ENCODE data around the gene HSD3B7. TPM values are rescaled to one million over a fixed set of nuclear protein-coding genes. Genes with fewer than 3 reads are reported as not detected.

HSD3B7 gene
- total RNA-seq, 1 experiment from 2014 or later, result 5.4 TPM

GRCh38 chr16:30991052-30991451 lies 6.0 kb downstream of the HSD3B7 start:
- Histone ChIP-seq H3K4me1 (ENCODE audit: control insufficient read depth, insufficient read depth, low read length) (peaks cover 10% of the 10 kb centered on the region; the same call in 1 of the 2 replicates), H3K4me3 (ENCODE audit: low read depth in 2 of 2, low read length in 2 of 2) (no peak overlapping the region), H3K27ac (ENCODE audit: low read length) (no peak overlapping the region), H3K36me3 (ENCODE audit: control insufficient read depth, insufficient read depth, low read length) (no peaks in the 10 kb centered on the region), H3K27me3 (ENCODE audit: control insufficient read depth, insufficient read depth, low read length) (no peaks in the 10 kb centered on the region), H3K9me3 (ENCODE audit: control insufficient read depth, insufficient read depth, low read depth, low read length) (no peaks in the 10 kb centered on the region)
- intact Hi-C loops (cut with micrococcal nuclease; ENCODE audit: unreplicated experiment), result loop anchor here (10.0 kb wide), 1 partner anchor 454 kb away; the partner anchor contains the start of gene ZNF843
- no peak for TF ChIP-seq SIN3A (IDR thresholded peaks at IDR 0.05; ENCODE audit: borderline replicate concordance, insufficient read depth, low read depth, low read length)
- TF ChIP-seq CTCF (IDR thresholded peaks at IDR 0.05), result no peak
- TF ChIP-seq, protein P1, sequence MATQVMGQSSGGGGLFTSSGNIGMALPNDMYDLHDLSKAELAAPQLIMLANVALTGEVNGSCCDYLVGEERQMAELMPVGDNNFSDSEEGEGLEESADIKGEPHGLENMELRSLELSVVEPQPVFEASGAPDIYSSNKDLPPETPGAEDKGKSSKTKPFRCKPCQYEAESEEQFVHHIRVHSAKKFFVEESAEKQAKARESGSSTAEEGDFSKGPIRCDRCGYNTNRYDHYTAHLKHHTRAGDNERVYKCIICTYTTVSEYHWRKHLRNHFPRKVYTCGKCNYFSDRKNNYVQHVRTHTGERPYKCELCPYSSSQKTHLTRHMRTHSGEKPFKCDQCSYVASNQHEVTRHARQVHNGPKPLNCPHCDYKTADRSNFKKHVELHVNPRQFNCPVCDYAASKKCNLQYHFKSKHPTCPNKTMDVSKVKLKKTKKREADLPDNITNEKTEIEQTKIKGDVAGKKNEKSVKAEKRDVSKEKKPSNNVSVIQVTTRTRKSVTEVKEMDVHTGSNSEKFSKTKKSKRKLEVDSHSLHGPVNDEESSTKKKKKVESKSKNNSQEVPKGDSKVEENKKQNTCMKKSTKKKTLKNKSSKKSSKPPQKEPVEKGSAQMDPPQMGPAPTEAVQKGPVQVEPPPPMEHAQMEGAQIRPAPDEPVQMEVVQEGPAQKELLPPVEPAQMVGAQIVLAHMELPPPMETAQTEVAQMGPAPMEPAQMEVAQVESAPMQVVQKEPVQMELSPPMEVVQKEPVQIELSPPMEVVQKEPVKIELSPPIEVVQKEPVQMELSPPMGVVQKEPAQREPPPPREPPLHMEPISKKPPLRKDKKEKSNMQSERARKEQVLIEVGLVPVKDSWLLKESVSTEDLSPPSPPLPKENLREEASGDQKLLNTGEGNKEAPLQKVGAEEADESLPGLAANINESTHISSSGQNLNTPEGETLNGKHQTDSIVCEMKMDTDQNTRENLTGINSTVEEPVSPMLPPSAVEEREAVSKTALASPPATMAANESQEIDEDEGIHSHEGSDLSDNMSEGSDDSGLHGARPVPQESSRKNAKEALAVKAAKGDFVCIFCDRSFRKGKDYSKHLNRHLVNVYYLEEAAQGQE (IDR thresholded peaks at IDR 0.05; ENCODE audit: insufficient read depth in 1 of 2, low read depth in 2 of 2, low read length in 1 of 2), result no peak
- no peak for TF ChIP-seq POLR2AphosphoS5 (IDR thresholded peaks at IDR 0.05; ENCODE audit: low read depth, low read length)
- no peak for TF ChIP-seq TCF7L2 (IDR thresholded peaks at IDR 0.05; ENCODE audit: low read depth, low read length)
- BruUV-seq (replicated peaks), result no TSS peak
- ATAC-seq, result no peak; the same call in 1 of the 2 replicates
- no peak for DNase-seq (ENCODE audit: low read depth, low spot score)
- in situ Hi-C loops (cut with HindIII; ENCODE audit: low pct_unique_long_range_greater_than_20kb, low sequenced_read_pairs), result no loop called here
- ChIA-PET POLR2A (no interaction called here), CTCF (no interaction called here)

DNA sequence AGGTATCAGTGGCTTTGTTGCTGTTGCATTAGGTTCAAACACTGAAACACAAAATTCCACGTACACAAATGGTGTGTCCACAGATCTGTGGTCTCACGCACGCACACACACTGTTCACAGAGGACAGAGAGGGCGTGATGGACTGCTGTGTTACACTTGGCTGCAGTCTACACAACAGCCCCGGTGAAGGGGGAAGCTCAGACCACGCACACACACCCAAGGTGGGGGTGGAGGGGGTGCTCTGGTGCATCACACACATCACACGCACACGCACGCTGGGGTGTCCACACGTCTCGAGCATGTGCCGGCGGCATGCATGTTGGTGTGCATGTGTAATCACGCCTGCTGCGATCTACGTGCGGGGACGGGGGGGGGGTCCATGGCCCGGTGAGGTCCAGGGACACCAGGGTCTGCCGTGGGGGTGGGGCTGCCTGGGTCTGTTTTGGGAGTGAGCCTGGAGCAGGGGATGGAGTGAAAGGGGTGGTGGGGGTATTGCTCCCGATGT lies 7.3 kb downstream of the HSD3B7 start:
- Histone ChIP-seq H3K4me1 (ENCODE audit: control insufficient read depth, insufficient read depth, low read length) (peaks cover 11% of the 10 kb centered on the region; the same call in 1 of the 2 replicates), H3K27me3 (ENCODE audit: control insufficient read depth, insufficient read depth, low read length) (no peaks in the 10 kb centered on the region), H3K27ac (ENCODE audit: low read length) (no peak overlapping the region), H3K36me3 (ENCODE audit: control insufficient read depth, insufficient read depth, low read length) (no peaks in the 10 kb centered on the region), H3K9me3 (ENCODE audit: control insufficient read depth, insufficient read depth, low read depth, low read length) (no peaks in the 10 kb centered on the region), H3K4me3 (ENCODE audit: low read depth in 2 of 2, low read length in 2 of 2) (no peak overlapping the region)
- TF ChIP-seq SIN3A (IDR thresholded peaks at IDR 0.05; ENCODE audit: borderline replicate concordance, insufficient read depth, low read depth, low read length) (no peak), POLR2AphosphoS5 (IDR thresholded peaks at IDR 0.05; ENCODE audit: low read depth, low read length) (no peak), TCF7L2 (IDR thresholded peaks at IDR 0.05; ENCODE audit: low read depth, low read length) (no peak), CTCF (IDR thresholded peaks at IDR 0.05) (no peak)
- TF ChIP-seq, protein P1 (IDR thresholded peaks at IDR 0.05; ENCODE audit: insufficient read depth in 1 of 2, low read depth in 2 of 2, low read length in 1 of 2), result no peak
- ATAC-seq, result no peak
- no peak for DNase-seq (ENCODE audit: low read depth, low spot score)
- in situ Hi-C loops (cut with HindIII; ENCODE audit: low pct_unique_long_range_greater_than_20kb, low sequenced_read_pairs) (no loop called here), intact Hi-C loops (cut with micrococcal nuclease; ENCODE audit: unreplicated experiment) (loop anchor here (10.0 kb wide), 1 partner anchor 452 kb away; the partner anchor contains the start of gene ZNF843)
- BruUV-seq (replicated peaks), result no TSS peak
- CTCF ChIA-PET, result no interaction called here
- POLR2A ChIA-PET, result interaction anchor here (0.5 kb wide), 1 partner anchor 125 kb away, joined by 5 read pairs; the partner anchor contains the start of gene KAT8
